Metanephros (tissue), 1 donor: ENCODE results near the gene IFIT1. TPM values are rescaled to one million over a fixed set of nuclear protein-coding genes. Genes with fewer than 3 reads are reported as not detected.

Source experiments
- total RNA-seq: library from RNA; depleted of rRNA; stranded (reverse); fragments of >200 nt; gene quantifications from one replicate; pipeline ENCODE4 v1.2.3, GENCODE V29; 2014

Gene IFIT1
- total RNA-seq = 18.9 TPM

DNA sequence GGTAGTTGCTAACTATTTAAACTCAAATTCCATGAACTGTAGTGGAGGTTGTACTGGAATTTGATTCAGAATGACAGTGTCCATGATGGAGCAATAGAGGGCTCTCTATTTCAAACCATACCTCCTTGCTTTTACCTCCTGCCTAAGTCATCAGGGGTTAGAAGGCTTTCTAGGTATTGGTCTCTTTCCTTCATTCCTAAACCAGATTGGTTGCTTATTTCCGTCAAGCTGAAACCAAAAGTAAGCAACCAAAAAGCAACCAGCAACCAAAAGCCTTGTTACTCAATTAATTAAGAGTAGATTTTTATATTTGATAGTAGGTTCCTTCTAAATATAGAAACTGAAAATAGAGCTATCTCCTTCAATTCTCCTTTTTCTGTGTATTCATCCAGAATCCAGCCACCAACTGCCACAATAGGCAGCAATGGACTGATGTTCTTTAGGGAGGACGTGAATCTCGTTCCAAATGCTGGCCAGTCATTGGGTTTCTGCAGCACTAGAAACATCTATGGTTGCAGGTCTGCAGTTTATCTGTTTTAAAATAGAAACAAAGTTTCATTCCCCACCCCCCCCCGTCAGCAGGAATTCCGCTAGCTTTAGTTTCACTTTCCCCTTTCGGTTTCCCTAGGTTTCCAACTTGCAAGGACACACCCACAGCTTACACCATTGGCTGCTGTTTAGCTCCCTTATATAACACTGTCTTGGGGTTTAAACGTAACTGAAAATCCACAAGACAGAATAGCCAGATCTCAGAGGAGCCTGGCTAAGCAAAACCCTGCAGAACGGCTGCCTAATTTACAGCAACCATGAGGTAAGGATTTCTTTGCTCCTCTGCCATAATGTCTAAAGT lies at the start of gene IFIT1:
TSS of gene IFIT1 (plus strand) at position 717 of the 850 bp plus-strand sequence. CDS start at position 807, 90 bp downstream.

DNA sequence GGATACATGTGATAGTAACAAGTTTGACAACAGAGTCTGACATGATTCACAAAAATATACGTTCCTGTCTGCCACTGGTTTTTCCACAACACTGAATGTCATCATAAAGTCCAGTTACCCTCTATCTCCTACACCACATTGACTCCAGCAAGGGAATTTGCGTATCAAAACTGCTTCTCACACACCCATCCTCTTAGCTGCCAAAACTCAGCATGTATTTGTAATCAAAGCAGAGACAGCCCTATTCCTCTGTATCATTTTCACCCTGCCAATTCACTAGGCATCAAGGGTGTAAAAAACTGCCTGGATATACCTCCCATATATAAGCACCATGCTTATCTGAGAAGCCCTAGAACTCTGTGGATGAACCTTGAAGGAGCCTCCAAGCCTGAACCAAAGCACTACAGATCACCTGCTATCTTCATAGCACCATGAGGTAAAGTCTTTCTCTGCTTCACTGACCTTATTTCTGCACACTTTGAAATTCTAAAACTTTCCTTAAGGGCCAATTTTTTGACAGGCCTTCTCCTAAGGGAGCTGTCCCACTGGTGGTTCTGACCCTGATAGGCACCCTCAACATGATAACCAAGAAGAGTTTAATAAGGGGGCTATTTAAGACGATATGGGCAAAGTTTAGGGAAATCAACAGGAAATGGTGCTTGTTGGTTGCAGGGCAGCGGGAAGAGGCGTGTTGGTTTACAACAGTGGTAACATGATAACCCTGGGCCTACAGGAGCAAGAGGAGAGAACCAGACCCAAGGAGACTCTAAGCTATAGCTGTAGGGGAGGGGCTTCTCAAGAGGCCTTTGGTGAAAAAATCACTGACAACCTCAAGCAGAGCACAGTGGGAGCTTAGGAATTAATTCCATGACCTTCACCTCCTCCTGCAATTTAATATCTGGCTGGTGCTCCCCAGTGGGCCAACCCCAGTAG lies 14.5 kb upstream of the IFIT1 start, which contains the start of gene IFIT1B:
TSS of gene IFIT1B (plus strand) at position 352 of the 933 bp plus-strand sequence. CDS start at position 432, 80 bp downstream.

GRCh38 chr10:89414146-89414878 lies 21.9 kb downstream of the IFIT1 start, which contains the start of gene IFIT5:
IFIT5 (plus strand) TSS chr10:89414568; CDS start chr10:89414799, 231 bp downstream.

Other genes starting within 250 kb of the IFIT1 start
- gene CH25H, start 185.3 kb upstream of the IFIT1 start, total RNA-seq = 0.41 TPM
- 36.6 TPM for gene LIPA, start 140.8 kb upstream of the IFIT1 start, total RNA-seq
- gene IFIT2, start 90.6 kb upstream of the IFIT1 start, total RNA-seq = 8.4 TPM
- 12.9 TPM for gene IFIT3, start 64.6 kb upstream of the IFIT1 start, total RNA-seq
- gene IFIT1B, start 14.6 kb upstream of the IFIT1 start, total RNA-seq = 3.0 TPM
- gene IFIT5, start 21.9 kb downstream of the IFIT1 start, total RNA-seq = 15.6 TPM
- gene SLC16A12, start 143.0 kb downstream of the IFIT1 start, total RNA-seq = 22.7 TPM